Panc1 (cell line): ENCODE data around the gene DNAL4. TPM values are rescaled to one million over a fixed set of nuclear protein-coding genes. Genes with fewer than 3 reads are reported as not detected.

Source experiments
- ATAC-seq: fragments of 200-7000 bp; cut with Tn5 transposase; 2 replicates; pipeline ENCODE4 v1.9.1; 2020; ENCODE audit warnings: mild to moderate bottlenecking, moderate library complexity
- BruUV-seq: library from RNA; stranded (reverse); fragments of 400-500 nt; replicated peaks from 2 replicates; lab custom pipeline; 2021; lab: Mats Ljungman, UMichigan
- CTCF ChIA-PET: fragments of 300-600 bp; sonication (Branson Sonifier 250); formaldehyde crosslinking; loops from one replicate; lab custom pipeline; 2022; ENCODE audit warnings: antibody characterized with exemption; lab: Charles Lee
- POLR2A ChIA-PET: fragments of 300-600 bp; sonication (Branson Sonifier 250); formaldehyde crosslinking; loops from one replicate; lab custom pipeline; 2022; ENCODE audit warnings: antibody characterized with exemption; lab: Charles Lee
- DNase-seq: peaks from one replicate; pipeline ENCODE4 v3.0.0-alpha.2; 2010; ENCODE audit warnings: low read depth, low spot score
- H3K27ac ChIP-seq: 2 replicates; pipeline ENCODE4 v1.5.1; 2011; ENCODE audit warnings: mild to moderate bottlenecking, low read length, inconsistent platforms
- H3K27me3 ChIP-seq: fragments of 200-500 bp; sonication (Bioruptor generic); 2 replicates; pipeline ENCODE4 v1.6.0; 2014; ENCODE audit warnings: low read length, inconsistent platforms; ENCODE audit not compliant: control insufficient read depth, insufficient read depth
- H3K36me3 ChIP-seq: fragments of 200-500 bp; sonication (Bioruptor generic); 2 replicates; pipeline ENCODE4 v1.5.1; 2014; ENCODE audit warnings: inconsistent platforms, mild to moderate bottlenecking, low read length, moderate library complexity; ENCODE audit not compliant: control insufficient read depth, insufficient read depth
- H3K4me1 ChIP-seq: 2 replicates; pipeline ENCODE4 v1.5.1; 2011; ENCODE audit warnings: inconsistent platforms, mild to moderate bottlenecking, low read length, moderate library complexity; ENCODE audit not compliant: control insufficient read depth, insufficient read depth
- H3K4me3 ChIP-seq, 2 experiments: 2 replicates each; pipeline ENCODE4 v1.5.1; 2011 to 2012; ENCODE audit warnings: low read depth in 2 of 2, low read length in 2 of 2, mild to moderate bottlenecking in 2 of 2, inconsistent platforms in 1 of 2, moderate library complexity in 1 of 2
- H3K9me3 ChIP-seq: fragments of 200-500 bp; sonication (Bioruptor generic); 2 replicates; pipeline ENCODE4 v1.5.1; 2014; ENCODE audit warnings: low read depth, mild to moderate bottlenecking, inconsistent platforms, low read length, moderate library complexity; ENCODE audit not compliant: control insufficient read depth, insufficient read depth
- CTCF ChIP-seq: fragments of 450-650 bp; IDR thresholded peaks from 2 replicates; pipeline ENCODE4 v1.5.1; 2017; ENCODE audit warnings: mild to moderate bottlenecking
- POLR2AphosphoS5 ChIP-seq: IDR thresholded peaks from 2 replicates; pipeline ENCODE4 v1.6.1; 2012; ENCODE audit warnings: mild to moderate bottlenecking, low read depth, low read length, moderate library complexity
- REST ChIP-seq, 2 experiments: IDR thresholded peaks; 2 replicates each; pipeline ENCODE4 v1.6.1; 2011 to 2012; ENCODE audit warnings: low read depth in 2 of 2, control low read depth in 1 of 2, low read length in 1 of 2, mild to moderate bottlenecking in 1 of 2, moderate library complexity in 1 of 2; ENCODE audit not compliant: insufficient read depth in 1 of 2
- SIN3A ChIP-seq: IDR thresholded peaks from 2 replicates; pipeline ENCODE4 v1.6.1; 2012; ENCODE audit warnings: low read depth, mild to moderate bottlenecking, low read length, moderate library complexity, borderline replicate concordance; ENCODE audit not compliant: insufficient read depth
- TCF7L2 ChIP-seq: IDR thresholded peaks from 2 replicates; pipeline ENCODE4 v1.6.1; 2011; ENCODE audit warnings: mild to moderate bottlenecking, low read depth, low read length, inconsistent platforms
- in situ Hi-C: cut with HindIII; loops from 2 replicates; pipeline ENCODE4 v1.10.0; 2016; ENCODE audit warnings: low sequenced_read_pairs, low pct_unique_long_range_greater_than_20kb
- intact Hi-C: fragments of 100-400 bp; cut with micrococcal nuclease; formaldehyde crosslinking; loops from one replicate; pipeline ENCODE4 v1.10.0; 2022; ENCODE audit not compliant: unreplicated experiment
- total RNA-seq: library from RNA; stranded (reverse); gene quantifications from one replicate; pipeline ENCODE4 v1.2.1, GENCODE V29; 2021; ENCODE audit not compliant: unreplicated experiment

DNAL4 gene
- total RNA-seq, 1 experiment from 2014 or later: 10.5 TPM

GRCh38 chr22:38819387-38819940 lies 25.5 kb upstream of the DNAL4 start:
- TF ChIP-seq SIN3A: no peak
- no peak for TF ChIP-seq REST (IDR thresholded peaks at IDR 0.05; ENCODE audit: insufficient read depth in 1 of 2, low read depth in 2 of 2, low read length in 1 of 2)
- TF ChIP-seq TCF7L2: no peak
- no peak for TF ChIP-seq POLR2AphosphoS5
- TF ChIP-seq CTCF: no peak
- in situ Hi-C loops (no loop called here), intact Hi-C loops (no loop called here)
- BruUV-seq: TSS peak; percentile 78
- ChIA-PET POLR2A (no interaction called here), CTCF (no interaction called here)
- H3K27me3 ChIP-seq: no peaks in the 10 kb centered on the region
- no peaks in the 10 kb centered on the region for H3K9me3 ChIP-seq
- no peak for DNase-seq
- ATAC-seq: no peak
- H3K4me1 ChIP-seq: no peaks in the 10 kb centered on the region
- H3K4me3 ChIP-seq: no peak overlapping the region
- no peaks in the 10 kb centered on the region for H3K36me3 ChIP-seq
- H3K27ac ChIP-seq: no peak overlapping the region

- H3K27me3 ChIP-seq: no peaks in the 10 kb centered on the region
- ATAC-seq: no peak
- H3K4me3 ChIP-seq: no peak overlapping the region
- intact Hi-C loops (no loop called here), in situ Hi-C loops (no loop called here)
- TF ChIP-seq TCF7L2: no peak
- TF ChIP-seq CTCF: no peak
- no peak for TF ChIP-seq REST (IDR thresholded peaks at IDR 0.05; ENCODE audit: insufficient read depth in 1 of 2, low read depth in 2 of 2, low read length in 1 of 2)
- TF ChIP-seq POLR2AphosphoS5: no peak
- TF ChIP-seq SIN3A: no peak
- no peak overlapping the region for H3K27ac ChIP-seq
- CTCF ChIA-PET: no interaction called here
- BruUV-seq: no TSS peak
- H3K4me1 ChIP-seq: no peaks in the 10 kb centered on the region
- DNase-seq: no peak
- no peaks in the 10 kb centered on the region for H3K36me3 ChIP-seq
- POLR2A ChIA-PET: no interaction called here
- H3K9me3 ChIP-seq: no peaks in the 10 kb centered on the region
Measured at GRCh38 chr22:38817196-38817595, 23.3 kb upstream of the DNAL4 start.
